HepG2 (cell line): ENCODE data around the gene C2orf15. TPM values are rescaled to one million over a fixed set of nuclear protein-coding genes. Genes with fewer than 3 reads are reported as not detected.

ENCODE experiments used
- ATAC-seq: fragments of 200-7000 bp; cut with Tn5 transposase; 3 replicates; pipeline ENCODE4 v1.9.1; 2020; ENCODE audit warnings: mild to moderate bottlenecking, moderate library complexity
- BruUV-seq: library from RNA; stranded (reverse); fragments of 400-500 nt; replicated peaks from 2 replicates; lab custom pipeline; 2021; lab: Mats Ljungman, UMichigan
- CTCF ChIA-PET: fragments of 300-600 bp; formaldehyde crosslinking; extraction: SDS; loops from one replicate; lab custom pipeline; 2021; ENCODE audit warnings: low total read pairs, inconsistent platforms, low intra/inter-chr PET ratio; lab: Yijun Ruan, JAX
- POLR2A ChIA-PET: fragments of 350-600 bp; sonication (Branson Sonifier 250); formaldehyde crosslinking; loops from one replicate; lab custom pipeline; 2020; ENCODE audit warnings: antibody characterized with exemption, inconsistent platforms; lab: Yijun Ruan, JAX
- DNase-seq: peaks from one replicate; pipeline ENCODE4 v3.0.0-alpha.2; 2015; ENCODE audit warnings: low spot score
- FAIRE-seq: peaks from 3 replicates; lab custom pipeline; 2011; peaks lifted over from hg19 to GRCh38; lab: Jason Lieb, UNC
- H2AFZ ChIP-seq: one replicate; pipeline ENCODE4 v1.6.1; 2011; ENCODE audit warnings: low read length, inconsistent platforms
- H3K27ac ChIP-seq: fragments of 300-600 bp; 3 replicates; pipeline ENCODE4 v1.8.0; 2011; ENCODE audit warnings: mixed run types, mild to moderate bottlenecking, mixed read lengths, low read length, inconsistent platforms; ENCODE audit not compliant: insufficient read depth; ENCODE audit errors: extremely low read length
- H3K27me3 ChIP-seq, 2 experiments: fragments of 200-600 bp in 1 of 2; 2 replicates in 1 of 2; 3 replicates in 1 of 2; pipeline versions ENCODE4 v1.6.0 to v1.8.0; 2011; ENCODE audit warnings: low read length in 2 of 2, mild to moderate bottlenecking in 2 of 2, moderate library complexity in 2 of 2, inconsistent platforms in 1 of 2; ENCODE audit not compliant: insufficient read depth in 2 of 2, control insufficient read depth in 1 of 2
- H3K36me3 ChIP-seq, 2 experiments: fragments of 200-600 bp in 1 of 2; replicated peaks in 1 of 2; 2 replicates in 1 of 2; 3 replicates in 1 of 2; pipeline versions ENCODE4 v1.5.1 to v1.8.0; 2011; ENCODE audit warnings: low read length in 2 of 2, inconsistent platforms in 1 of 2; ENCODE audit not compliant: insufficient read depth in 2 of 2, control insufficient read depth in 1 of 2
- H3K4me1 ChIP-seq: 2 replicates; pipeline ENCODE4 v1.5.1; 2012; ENCODE audit warnings: low read length, inconsistent platforms; ENCODE audit not compliant: insufficient read depth
- H3K4me2 ChIP-seq: 2 replicates; pipeline ENCODE4 v1.6.0; 2011; ENCODE audit warnings: low read depth, low read length, inconsistent platforms
- H3K4me3 ChIP-seq, 3 experiments: fragments of 200-600 bp in 1 of 3; sonication (generic), shearing (Covaris generic) in 1 of 3; replicated peaks in 1 of 3; 2 replicates each; pipeline ENCODE4 v1.5.1; 2011 to 2016; ENCODE audit warnings: low read length in 3 of 3, inconsistent platforms in 2 of 3, low read depth in 2 of 3, mild to moderate bottlenecking in 2 of 3, control low read depth in 1 of 3, mixed read lengths in 1 of 3; ENCODE audit not compliant: insufficient read depth in 1 of 3
- H3K79me2 ChIP-seq: one replicate; pipeline ENCODE4 v1.6.1; 2011; ENCODE audit warnings: low read length, inconsistent platforms; ENCODE audit not compliant: insufficient read depth
- H3K9ac ChIP-seq: 2 replicates; pipeline ENCODE4 v1.6.0; 2011; ENCODE audit warnings: mild to moderate bottlenecking, low read depth, low read length, inconsistent platforms; ENCODE audit not compliant: insufficient read depth
- H3K9me3 ChIP-seq: 2 replicates; pipeline ENCODE4 v1.5.1; 2012; ENCODE audit warnings: mild to moderate bottlenecking, low read length
- H4K20me1 ChIP-seq: 2 replicates; pipeline ENCODE4 v1.6.0; 2011; ENCODE audit warnings: inconsistent platforms, mild to moderate bottlenecking, low read length, moderate library complexity; ENCODE audit not compliant: insufficient read depth
- ARNT ChIP-seq: fragments of 450-650 bp; IDR thresholded peaks from 2 replicates; pipeline ENCODE4 v1.6.1; 2017
- HMGA1 ChIP-seq: sonication (generic); formaldehyde crosslinking; conservative IDR thresholded peaks from 2 replicates; pipeline ENCODE4 v1.4.0; 2020; ENCODE audit warnings: missing genetic modification reagents
- NFIB ChIP-seq: sonication (generic); formaldehyde crosslinking; IDR thresholded peaks from 2 replicates; pipeline ENCODE4 v1.9.0; 2021; ENCODE audit warnings: missing genetic modification reagents, mild to moderate bottlenecking, borderline replicate concordance
- NR1H2 ChIP-seq: sonication (generic); formaldehyde crosslinking; IDR thresholded peaks from 2 replicates; pipeline ENCODE4 v1.8.1; 2022; ENCODE audit warnings: low read depth, missing genetic modification reagents, borderline replicate concordance
- SMAD1 ChIP-seq: sonication (generic); formaldehyde crosslinking; IDR thresholded peaks from 2 replicates; pipeline ENCODE4 v1.4.0; 2020; ENCODE audit warnings: missing genetic modification reagents, low read depth, mild to moderate bottlenecking, borderline replicate concordance
- SOX13 ChIP-seq, 3 experiments: fragments of 450-650 bp in 1 of 3; sonication (generic) in 1 of 3; formaldehyde crosslinking in 1 of 3; IDR thresholded peaks in 2 of 3; conservative IDR thresholded peaks in 1 of 3; 2 replicates each; pipeline versions ENCODE4 v1.5.0 to v1.6.1; 2016 to 2020; ENCODE audit warnings: antibody characterized with exemption in 1 of 3, mild to moderate bottlenecking in 1 of 3, missing compliant biosample characterization in 1 of 3, missing genetic modification reagents in 1 of 3, moderate library complexity in 1 of 3
- ZBTB42 ChIP-seq: sonication (generic); formaldehyde crosslinking; IDR thresholded peaks from 2 replicates; pipeline ENCODE4 v1.5.0; 2020; ENCODE audit warnings: mild to moderate bottlenecking, missing genetic modification reagents
- ZMYM2 ChIP-seq: sonication (generic); formaldehyde crosslinking; IDR thresholded peaks from 2 replicates; pipeline ENCODE4 v1.8.0; 2022; ENCODE audit warnings: mild to moderate bottlenecking, missing genetic modification reagents
- ZNF251 ChIP-seq: sonication (generic); formaldehyde crosslinking; IDR thresholded peaks from 2 replicates; pipeline ENCODE4 v1.9.0; 2021; ENCODE audit warnings: mild to moderate bottlenecking, missing genetic modification reagents
- ZNF30 ChIP-seq: sonication (generic); formaldehyde crosslinking; IDR thresholded peaks from 2 replicates; pipeline ENCODE4 v1.5.0; 2020; ENCODE audit warnings: mild to moderate bottlenecking, missing genetic modification reagents
- WGBS: methylation state at CpG from one replicate; pipeline ENCODE4 v1.1.6; 2017; ENCODE audit warnings: low lambda C conversion rate; 5-methylcytosine and 5-hydroxymethylcytosine counted together
- in situ Hi-C: cut with HindIII; loops from 2 replicates; pipeline ENCODE4 v1.10.0; 2017; ENCODE audit warnings: low pct_unique_long_range_greater_than_20kb; ENCODE audit not compliant: extremely low pct_ligation_motif_present
- intact Hi-C: fragments of 100-400 bp; cut with micrococcal nuclease; formaldehyde crosslinking; loops from one replicate; pipeline ENCODE4 v1.10.0; 2022; ENCODE audit not compliant: unreplicated experiment
- polyA plus RNA-seq, 8 experiments: library from polyadenylated mRNA; depleted of rRNA in 3 of 8; stranded (reverse) in 7 of 8; unstranded in 1 of 8; fragments of >200 nt; fragmentation: Illumina TruSeq in 4 of 8; extraction: Trizol in 4 of 8; gene quantifications; 2 replicates each; pipeline versions ENCODE4 v1.2.1 to v1.2.3, GENCODE V29; 2011 to 2016; ENCODE audit warnings: low read depth in 4 of 8, missing spikeins in 1 of 8, mixed read lengths in 1 of 8; ENCODE audit not compliant: insufficient read depth in 1 of 8
- total RNA-seq, 5 experiments: library from RNA; depleted of rRNA; stranded (reverse); fragments of >200 nt; fragmentation: Illumina TruSeq; extraction: Trizol; gene quantifications; 2 replicates each; pipeline ENCODE4 v1.2.3, GENCODE V29; 2016; ENCODE audit warnings: low read depth in 1 of 5
- TF ChIP-seq, protein P1 (sequence below): sonication (generic); formaldehyde crosslinking; IDR thresholded peaks from 2 replicates; pipeline ENCODE4 v1.4.0; 2020; ENCODE audit warnings: mild to moderate bottlenecking, missing genetic modification reagents
- TF ChIP-seq, protein P2 (sequence below): sonication (generic); formaldehyde crosslinking; IDR thresholded peaks from 2 replicates; pipeline ENCODE4 v1.4.0; 2020; ENCODE audit warnings: missing genetic modification reagents

C2orf15 gene
- total and polyA plus RNA-seq, 2 of the 13 experiments (the other 11 are each of a cell fraction or from before 2014, with no cell fraction given), result 5.5 to 8.3 TPM

DNA sequence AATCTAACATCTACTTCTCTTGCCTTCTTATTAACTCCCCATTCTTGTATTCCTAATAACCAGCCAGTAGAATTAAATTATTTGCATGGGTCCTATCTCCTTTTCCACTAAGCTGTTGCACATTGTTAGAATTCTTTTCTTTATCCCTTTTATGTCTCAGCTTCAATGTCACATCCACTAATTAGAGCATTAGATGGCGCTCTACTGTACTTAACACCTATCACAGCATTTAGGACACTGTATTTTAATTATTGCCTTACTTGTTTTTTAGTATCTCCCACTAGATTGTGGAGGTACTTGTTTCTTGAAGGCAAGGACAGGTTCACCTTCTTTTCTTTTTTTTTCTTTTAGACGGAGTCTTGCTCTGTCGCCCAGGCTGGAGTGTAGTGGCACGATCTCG, 17.1 kb downstream of the C2orf15 start (continued):
- TF ChIP-seq NFIB (CRISPR knock-in tag) (no peak), ZMYM2 (CRISPR knock-in tag) (no peak), ZBTB42 (no peak)
- TF ChIP-seq, protein P1, sequence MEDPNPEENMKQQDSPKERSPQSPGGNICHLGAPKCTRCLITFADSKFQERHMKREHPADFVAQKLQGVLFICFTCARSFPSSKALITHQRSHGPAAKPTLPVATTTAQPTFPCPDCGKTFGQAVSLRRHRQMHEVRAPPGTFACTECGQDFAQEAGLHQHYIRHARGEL (CRISPR knock-in tag), result no peak

DNA sequence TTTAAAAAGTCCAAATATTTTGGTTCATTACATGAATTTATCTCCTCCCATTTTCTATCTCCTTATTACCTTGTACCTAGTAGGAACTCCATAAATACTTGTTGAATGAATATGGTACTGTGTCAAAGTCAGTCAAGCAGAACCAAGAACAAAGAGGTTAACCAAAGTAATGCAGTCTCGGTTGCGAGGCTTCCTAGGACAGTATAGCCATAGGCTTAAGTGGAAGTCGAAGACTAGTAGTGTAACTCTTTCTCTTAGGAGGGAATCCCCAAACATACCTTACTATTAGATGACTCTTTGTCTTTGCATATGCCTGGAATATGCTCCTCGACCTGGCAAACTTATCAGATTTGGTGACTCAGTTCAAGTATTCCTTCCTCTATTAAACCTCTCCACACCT, 18.1 kb downstream of the C2orf15 start:
- H3K4me3 ChIP-seq, result no peak overlapping the region
- BruUV-seq, result no TSS peak
- H3K4me2 ChIP-seq, result no peak overlapping the region
- FAIRE-seq (no peak), ATAC-seq (no peak), DNase-seq (no peak)
- H2AFZ ChIP-seq, result no peak overlapping the region
- 93% methylated on average over 4 of the region's 4 CpGs for WGBS
- CTCF ChIA-PET, result no interaction called here
- intact Hi-C loops (no loop called here), in situ Hi-C loops (no loop called here)
- peaks cover 10% of the 10 kb centered on the region for H3K79me2 ChIP-seq
- no peaks in the 10 kb centered on the region; a peak in 1 of 5 replicates for H3K27me3 ChIP-seq
- H3K36me3 ChIP-seq, result peaks cover 0 to 9% of the 10 kb centered on the region in 2 experiments; a peak in 4 of 5 replicates
- no peak overlapping the region for H3K27ac ChIP-seq
- TF ChIP-seq SMAD1 (CRISPR knock-in tag) (no peak), ZNF251 (no peak), NR1H2 (CRISPR knock-in tag) (no peak), ARNT (no peak), ZNF30 (no peak), SOX13 (IDR thresholded peaks at IDR 0.05) (no peak), SOX13 (CRISPR knock-in tag; conservative IDR thresholded peaks at IDR 0.05 in 1 of 2, IDR thresholded peaks at IDR 0.05 in 1 of 2) (no peak), HMGA1 (CRISPR knock-in tag) (no peak)
- TF ChIP-seq, protein P2, sequence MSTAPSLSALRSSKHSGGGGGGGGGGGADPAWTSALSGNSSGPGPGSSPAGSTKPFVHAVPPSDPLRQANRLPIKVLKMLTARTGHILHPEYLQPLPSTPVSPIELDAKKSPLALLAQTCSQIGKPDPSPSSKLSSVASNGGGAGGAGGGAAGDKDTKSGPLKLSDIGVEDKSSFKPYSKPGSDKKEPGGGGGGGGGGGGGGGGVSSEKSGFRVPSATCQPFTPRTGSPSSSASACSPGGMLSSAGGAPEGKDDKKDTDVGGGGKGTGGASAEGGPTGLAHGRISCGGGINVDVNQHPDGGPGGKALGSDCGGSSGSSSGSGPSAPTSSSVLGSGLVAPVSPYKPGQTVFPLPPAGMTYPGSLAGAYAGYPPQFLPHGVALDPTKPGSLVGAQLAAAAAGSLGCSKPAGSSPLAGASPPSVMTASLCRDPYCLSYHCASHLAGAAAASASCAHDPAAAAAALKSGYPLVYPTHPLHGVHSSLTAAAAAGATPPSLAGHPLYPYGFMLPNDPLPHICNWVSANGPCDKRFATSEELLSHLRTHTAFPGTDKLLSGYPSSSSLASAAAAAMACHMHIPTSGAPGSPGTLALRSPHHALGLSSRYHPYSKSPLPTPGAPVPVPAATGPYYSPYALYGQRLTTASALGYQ (CRISPR knock-in tag), result no peak
- no peak overlapping the region for H3K9ac ChIP-seq
- H3K9me3 ChIP-seq, result no peaks in the 10 kb centered on the region
- no peaks in the 10 kb centered on the region for H4K20me1 ChIP-seq
- H3K4me1 ChIP-seq, result peaks cover 20% of the 10 kb centered on the region
- POLR2A ChIA-PET, result no interaction called here
